HG02870 (cell line): ENCODE results near the gene FAM24B.
"Not testable (repeated sequence)": the region's sequence is repeated elsewhere in the genome, so short reads cannot be mapped to it uniquely, and the experiment has no call there.

Experiments
- ATAC-seq: cut with Tn5 transposase; IDR thresholded peaks from one replicate; pipeline ENCODE4 v1.9.1; 2021; ENCODE audit warnings: mild to moderate bottlenecking, moderate library complexity; ENCODE audit not compliant: unreplicated experiment

The FAM24B gene

DNA sequence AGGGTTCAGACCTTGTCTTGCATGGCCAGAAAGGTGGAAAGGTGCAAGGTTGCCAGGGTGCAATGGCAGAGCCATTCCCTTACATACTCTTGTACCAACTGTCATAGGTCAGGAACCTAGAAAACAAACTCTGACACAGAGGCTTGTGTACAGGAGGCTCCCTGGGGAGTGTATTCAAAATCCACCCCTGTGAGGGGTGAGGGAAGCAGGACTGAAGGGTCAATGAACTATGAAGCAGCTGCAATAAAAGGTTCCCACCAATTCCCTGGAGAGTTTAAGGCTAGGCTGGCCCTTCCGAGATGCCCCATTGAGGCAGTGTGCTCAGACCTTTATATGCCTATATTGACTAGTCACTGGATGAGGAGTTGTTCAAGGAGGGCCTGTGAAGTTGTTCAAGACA, 19.9 kb downstream of the FAM24B start:
- ATAC-seq = no peak

DNA sequence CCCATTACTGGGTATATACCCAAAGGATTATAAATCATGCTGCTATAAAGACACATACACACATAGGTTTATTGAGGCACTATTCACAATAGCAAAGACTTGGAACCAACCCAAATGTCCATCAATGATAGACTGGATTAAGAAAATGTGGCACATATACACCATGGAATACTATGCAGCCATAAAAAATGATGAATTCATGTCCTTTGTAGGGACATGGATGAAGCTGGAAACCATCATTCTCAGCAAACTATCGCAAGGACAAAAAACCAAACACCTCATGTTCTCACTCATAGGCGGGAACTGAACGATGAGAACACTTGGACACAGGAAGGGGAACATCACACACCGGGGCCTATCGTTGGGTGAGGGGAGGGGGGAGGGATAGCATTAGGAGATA, 21.3 kb downstream of the FAM24B start:
- ATAC-seq = not testable (repeated sequence)

DNA sequence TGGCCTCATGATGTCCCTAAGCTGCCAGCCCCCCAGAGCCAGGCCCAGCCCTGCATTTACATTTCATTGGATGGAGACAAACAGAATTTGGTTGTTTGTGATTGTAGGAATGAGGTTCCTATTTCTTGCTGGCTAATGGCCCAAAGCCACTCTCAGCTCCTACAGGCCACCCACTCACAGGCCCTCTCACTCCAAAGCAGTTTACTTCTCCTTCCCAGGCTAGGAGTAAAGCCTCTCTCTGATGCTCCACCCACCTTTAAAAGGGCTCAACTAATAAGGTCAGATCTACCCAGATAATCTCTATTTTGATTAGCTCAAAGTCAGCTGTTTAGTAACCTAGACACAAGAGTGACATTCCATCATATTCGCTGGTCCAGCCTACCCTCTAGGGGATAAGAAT, 22.5 kb downstream of the FAM24B start:
- no peak for ATAC-seq

DNA sequence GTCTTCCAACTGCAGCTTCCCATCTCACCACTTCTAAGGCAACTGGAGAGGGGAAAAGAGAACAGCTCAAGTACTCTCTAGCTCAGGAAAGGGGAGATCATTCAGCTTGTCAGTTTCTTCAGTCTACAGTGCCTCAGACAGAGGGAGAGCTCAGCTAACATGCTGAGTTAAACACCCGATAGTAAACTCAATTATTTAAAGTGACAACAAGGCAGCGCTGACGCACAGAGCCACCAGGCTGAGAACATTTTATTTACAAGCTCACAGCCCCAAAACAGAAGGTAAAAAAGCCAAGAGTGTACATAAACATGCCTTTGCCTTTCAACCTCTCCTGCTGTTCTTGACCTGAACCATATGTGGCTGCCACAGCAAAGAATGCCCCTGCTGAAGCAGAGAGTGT, 23.6 kb downstream of the FAM24B start:
- ATAC-seq = no peak

DNA sequence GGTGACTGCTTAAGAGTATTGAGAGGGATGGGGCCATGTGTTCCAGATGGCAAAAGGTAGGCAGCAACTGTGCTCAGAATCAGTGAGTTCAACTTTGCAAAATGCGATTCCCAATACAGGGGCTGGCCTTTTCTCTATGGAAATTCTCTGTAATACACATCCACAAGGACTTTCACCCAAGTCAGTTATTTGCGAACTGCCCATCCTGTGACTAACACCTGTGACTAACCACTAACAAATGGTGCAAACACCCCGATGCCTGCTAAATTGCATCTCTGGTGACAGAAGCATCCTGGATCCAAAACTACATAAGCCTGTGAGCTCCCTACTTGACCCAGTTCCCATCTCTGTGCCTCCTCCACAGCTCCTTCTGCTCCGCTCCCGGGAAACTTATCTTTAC, 24.7 kb downstream of the FAM24B start:
- no peak for ATAC-seq

DNA sequence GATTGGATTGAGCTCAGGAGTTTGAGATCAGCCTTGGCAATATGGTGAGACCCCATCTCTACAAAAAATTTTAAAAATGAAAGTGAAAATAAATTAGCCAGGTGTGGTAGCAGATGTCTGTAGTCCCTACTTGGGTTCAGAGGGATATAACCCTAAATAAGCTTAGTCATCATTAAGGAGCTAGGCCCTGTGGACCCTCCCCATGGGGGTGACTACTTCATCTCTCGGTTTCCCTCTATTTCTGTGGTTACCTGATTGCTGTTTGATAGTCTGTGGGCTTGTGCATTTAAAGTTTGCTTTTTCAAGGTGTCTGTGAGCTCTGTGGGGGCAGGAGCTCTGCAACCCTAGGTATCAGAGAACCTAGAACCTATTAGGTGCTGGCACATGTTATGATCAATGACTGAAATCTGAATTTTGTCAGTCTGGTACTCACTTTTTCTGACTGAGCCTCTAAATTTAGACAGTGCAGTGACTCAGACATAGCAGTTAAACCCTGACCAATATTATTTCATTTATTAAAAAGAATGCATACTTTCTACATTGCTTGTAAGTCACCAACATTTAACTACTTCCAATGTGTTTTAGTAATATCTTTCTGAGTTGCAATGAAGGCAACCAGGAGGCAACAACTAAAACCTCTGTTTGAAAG, 25.6 kb downstream of the FAM24B start:
- ATAC-seq = no peak

DNA sequence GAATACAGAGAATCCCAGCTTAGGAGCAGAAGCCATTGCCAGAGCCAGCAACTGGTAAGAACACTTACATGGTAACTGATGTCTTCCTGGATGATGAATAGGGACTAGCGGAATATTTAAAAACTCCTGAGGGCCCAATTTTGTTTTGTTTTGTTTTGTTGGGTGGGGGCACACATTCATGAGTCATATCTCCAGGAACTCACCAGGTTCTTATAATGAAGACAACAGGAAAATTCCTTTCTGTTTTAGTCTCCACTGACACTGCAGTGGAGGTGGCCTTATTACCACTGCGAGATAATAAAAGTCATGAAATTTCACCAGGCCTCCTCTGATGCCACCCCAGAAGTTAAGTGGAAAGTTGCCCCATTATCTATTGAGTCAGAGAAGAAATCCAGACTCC, 27.1 kb downstream of the FAM24B start:
- no peak for ATAC-seq

DNA sequence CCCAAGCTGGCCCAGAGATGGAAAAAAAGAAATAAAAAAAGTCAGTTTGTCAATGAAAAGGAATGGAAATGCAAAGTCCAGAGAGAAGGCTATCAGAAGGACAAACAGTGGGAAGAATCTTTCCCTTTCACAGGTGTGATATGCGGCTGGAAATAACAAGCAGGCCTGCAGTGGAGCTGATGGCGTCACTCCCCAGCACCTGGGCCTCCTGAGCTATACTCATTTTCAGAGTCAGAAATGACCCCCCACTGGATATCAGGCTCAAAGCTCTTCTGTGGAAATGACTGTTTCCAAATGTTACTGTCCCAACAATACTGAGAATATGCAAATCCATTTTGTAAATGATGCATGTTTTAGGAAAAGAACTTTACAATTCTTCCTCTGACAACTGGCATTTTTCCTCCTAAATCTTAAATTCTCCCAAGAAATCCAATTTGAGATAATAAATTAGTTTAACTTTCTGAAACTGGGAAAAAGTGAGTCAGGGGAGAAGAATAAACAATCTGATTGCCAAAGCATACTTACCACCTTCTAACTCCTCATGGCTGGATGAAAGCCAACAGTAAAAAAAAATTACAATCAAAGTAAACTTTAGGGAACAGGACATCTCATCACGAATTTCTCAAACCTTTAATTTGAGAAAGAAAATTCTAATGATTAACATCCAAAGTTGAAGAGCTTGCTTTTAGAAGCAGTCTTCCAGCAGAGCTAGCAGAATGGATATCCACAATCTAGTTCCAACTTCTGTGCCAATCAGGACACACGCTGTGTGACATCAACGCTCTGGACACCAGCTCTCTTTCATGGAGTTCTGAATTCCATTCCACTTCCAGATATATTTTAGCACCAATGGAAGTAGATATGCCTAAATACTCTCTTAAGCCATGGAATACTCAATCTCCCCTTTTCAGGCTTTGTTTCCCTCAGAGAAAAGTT, 28.4 kb downstream of the FAM24B start:
- ATAC-seq = no peak

DNA sequence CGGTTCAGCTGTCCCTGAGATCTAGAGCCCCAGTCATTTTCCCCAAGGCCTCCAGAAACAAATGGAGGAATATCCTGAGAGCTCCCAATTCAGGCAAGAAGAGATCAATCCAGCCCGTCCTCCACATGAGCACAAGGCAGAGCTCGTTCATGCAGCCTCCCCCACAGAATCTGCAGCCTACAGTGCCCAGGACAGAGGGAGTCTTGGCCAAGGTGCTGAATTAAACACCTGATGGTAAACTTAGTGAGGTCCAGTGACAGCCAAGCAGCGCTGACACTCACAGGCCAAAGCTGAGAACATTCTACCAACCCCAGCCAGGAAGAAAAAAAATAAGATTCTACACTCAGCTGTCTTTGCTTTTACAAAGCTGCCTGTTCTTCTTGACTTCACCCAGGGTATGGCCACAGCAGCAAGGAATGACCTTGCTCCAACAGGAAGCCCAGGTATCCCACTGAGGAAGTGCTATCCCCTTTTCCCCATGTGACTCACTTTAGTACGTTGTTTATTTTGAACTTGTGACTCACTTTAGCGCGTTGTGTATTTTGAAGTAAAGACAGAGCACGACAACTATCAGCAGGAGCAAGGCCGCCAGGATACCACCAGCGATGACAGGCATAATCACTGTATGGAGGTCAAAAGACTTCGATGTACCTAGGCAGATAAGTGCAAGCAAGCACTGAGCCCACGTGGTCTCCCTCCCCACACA, 29.3 kb downstream of the FAM24B start:
- ATAC-seq = no peak

DNA sequence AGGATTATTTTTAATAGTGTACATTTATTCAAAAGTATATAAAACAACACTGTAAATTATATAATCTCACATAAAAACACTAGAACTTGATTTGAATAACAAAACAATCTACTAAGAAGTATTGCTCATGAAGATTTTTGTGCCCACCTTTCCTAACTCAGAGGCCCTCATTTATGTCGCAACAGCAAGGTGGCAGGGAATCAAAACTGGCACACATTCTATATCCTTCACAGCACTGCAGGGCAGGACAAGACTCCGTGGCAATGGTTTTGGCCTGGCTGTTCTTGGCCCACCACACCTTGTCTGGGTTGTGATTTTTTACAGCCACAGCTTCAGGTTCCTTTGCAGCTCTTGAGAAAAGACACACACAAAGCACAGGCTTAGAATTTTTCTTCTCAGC, 30.3 kb downstream of the FAM24B start:
- no peak for ATAC-seq

DNA sequence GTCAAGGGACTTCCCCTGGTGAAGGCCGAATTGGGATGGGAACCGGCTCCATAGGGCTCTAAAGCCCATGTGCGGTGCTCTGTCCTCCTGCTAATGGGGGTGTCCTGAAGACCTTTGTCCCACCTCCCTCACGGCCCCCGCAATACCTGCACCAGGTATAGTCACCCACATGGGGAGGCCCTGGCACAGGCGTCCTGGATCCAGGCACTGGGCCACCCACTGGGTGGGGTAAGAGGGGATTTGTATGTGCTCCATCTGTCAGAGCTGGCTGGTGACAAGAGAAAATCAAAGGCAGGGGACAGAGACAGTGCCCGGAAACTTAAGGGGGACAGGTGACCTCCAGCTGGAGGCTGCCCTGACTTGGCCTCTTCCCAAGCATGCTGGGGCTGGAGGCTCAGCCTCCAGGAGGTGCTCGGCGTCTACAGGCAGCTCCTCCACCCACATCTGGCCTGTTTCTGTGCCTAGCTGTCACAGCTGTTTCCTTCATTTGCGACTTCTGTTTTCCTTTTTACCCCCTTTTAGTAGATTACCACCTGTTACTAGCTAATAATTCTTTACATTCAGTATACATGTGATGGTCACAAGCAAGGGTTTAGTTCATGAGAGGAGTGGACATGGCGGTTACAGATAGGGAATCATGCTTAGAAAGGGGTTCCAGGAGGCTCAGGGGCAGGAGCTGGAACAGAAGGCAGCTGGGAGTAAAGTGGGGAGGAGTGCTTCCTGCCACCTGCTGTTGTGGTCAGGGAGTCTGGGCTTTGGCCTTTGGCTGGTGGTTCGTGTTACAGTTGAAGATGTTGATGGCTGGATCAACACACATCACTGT, 31.4 kb downstream of the FAM24B start:
- no peak for ATAC-seq

DNA sequence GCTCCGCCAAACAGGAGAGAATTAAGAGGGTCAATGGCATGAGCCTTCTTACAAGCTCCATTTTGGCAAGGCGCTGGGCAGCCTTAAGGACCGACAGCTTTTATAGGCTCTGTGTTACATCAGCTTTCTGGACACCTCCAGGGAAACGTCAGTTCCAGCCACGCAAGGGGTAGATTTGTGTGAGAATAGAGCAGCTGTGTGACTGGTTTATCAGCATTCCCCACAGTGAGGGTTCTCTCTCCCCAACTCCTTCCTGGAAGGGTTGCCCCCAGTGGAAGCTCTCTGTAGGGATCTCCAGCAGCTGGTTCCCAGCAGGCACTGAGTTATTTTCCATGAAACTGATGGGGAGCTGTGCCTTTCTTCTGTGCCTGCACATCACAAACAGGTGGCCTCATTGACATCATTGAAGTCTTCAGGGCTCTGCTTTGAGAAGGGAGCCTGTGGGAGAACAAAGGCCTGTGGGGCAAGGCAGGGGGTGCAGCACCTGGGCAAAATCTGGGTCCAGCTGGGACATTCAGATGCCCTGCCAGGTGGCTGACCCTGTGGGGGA, 33.5 kb downstream of the FAM24B start, which contains the start of gene CUZD1:
Gene CUZD1 (minus strand): TSS at position 75 of the 550 bp plus-strand sequence. CDS start 14 bp downstream, at position 61.
- no peak for ATAC-seq

DNA sequence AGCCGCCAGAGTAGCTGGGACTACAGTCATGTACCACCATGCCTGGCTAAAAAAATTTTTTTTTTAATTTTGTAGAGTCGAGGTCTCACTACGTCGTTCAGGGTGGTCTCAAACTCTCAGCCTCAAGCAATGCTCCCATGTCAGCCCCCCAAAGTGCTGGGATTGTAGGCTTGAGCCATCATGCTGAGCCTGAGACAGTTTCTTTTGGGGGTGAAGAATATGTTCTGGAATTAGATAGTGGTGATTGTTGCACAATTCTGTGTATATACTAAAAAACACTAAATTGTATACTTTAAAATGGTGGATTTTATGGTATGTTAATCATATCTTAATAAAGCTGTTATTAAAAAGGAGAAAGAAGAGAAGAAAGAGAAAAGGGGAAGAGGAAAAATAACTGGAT, 35.2 kb downstream of the FAM24B start:
- ATAC-seq = no peak

DNA sequence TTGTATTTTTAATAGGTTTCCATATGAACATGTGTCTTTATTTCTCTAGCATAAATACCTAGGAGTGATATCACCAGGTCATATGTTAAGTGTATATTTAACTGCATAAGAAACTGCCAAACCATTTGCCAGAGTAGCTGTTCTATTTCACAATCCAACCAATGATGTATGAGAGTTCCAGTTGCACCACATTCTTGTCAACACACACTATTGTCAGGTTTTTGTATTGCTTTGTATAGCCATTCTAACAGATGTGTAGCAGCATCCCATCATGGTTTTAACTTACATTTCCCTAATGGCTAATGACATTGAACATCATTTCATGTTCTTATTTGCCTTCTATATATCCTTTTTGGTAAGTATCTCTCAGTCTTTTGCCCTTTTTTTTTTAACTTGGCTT, 37.8 kb downstream of the FAM24B start:
- ATAC-seq = no peak

DNA sequence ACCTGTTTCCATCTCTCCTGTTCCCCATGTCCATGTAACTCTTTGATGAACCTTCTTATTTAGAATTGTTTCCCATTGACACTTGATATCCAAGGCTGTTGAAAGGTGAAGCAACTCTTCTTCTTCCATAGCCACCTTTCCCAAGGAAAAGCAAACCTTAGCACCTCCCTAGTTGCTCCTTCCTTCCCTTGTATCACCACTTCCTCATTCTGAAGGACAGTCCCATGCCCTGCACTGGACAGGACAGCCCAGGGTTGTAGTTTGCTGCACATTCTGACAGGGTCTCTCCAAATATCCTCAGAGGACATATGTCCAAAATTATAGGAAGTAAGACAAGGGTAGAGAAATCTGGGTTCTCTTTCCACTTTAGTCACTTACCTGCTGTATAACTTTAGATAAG, 39.9 kb downstream of the FAM24B start:
- no peak for ATAC-seq

DNA sequence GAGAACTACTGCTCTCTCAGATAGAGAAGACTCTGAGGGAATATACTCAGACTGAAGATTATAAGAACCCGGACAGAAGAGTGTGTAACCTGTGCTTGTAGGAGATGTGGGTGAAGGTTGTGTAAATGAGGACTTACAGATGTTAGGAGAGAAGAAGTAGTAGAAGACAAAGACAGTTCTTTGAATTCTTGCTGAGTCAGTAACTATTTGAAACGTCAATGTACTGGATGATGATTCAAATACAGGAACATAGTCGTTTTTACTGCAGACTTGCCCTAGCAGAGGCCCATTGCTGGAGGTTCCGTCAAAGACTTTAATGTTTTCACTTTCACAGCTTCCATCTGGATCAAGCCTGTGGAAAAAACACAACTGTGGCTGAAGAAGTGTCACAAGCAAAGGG, 40.5 kb downstream of the FAM24B start:
- no peak for ATAC-seq

DNA sequence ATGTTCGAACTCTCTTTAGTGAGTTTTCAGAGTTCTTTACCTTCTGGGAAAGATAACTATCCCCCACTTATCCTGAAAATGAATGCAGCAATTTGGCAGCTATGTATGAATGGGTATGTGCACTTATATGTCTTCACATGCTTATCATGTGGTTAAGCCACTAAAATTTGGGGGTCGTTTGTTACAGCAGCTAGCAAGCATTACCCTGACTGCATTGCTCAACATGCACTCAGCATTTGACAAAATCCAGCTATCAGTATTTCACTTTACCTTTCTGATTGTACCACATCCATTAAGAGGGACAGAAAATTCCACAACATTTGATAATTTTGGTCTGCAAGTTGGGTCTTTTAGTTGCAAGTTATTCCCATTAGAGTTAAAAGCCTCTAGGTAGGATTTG, 43.5 kb downstream of the FAM24B start:
- ATAC-seq = no peak

DNA sequence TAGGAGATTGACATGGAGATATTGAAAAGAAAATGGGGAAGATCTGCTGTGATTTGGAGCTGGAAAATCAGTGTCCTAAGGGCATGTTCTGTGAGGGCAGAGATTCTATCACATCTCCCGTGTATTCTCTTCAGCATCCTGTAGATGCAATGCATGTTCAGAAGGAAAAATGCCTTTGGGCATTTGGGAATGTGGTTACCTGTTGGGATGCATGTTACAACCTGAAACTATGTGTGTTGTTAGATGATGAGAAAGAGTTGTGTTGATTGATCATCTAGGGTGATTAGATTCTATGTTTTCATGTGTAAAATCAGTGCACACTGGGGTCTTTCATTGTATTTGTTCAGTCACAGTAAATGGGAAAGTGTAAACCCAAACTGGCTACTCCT, 48.4 kb downstream of the FAM24B start:
- no peak for ATAC-seq

DNA sequence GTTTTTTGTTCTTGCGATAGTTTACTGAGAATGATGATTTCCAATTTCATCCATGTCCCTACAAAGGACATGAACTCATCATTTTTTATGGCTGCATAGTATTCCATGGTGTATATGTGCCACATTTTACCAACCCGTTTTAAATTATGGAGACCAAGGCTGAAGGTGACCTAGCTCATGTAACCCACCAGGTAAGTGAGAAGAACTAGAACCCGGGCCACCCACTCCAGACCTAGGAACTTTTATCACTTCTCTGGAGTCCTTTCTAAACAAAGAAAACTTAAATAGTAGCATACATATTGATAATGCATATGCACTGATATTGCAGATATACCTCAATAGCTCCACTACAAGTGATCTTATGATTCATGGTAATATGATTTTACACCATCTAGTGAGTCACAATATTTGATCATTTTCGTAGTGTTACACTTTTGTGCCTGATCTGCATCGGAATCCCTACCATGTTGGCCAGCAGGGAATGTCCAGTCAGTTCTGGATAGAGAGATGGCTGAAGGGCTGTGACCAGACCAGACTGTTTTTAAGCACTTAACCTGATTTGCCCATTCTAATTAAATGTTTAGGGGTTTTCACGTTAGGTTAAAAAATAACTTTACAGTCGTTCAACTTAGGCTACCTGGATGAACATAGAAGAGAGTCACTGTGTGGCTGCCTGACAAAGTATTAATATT, 49.0 kb downstream of the FAM24B start:
- no peak for ATAC-seq

DNA sequence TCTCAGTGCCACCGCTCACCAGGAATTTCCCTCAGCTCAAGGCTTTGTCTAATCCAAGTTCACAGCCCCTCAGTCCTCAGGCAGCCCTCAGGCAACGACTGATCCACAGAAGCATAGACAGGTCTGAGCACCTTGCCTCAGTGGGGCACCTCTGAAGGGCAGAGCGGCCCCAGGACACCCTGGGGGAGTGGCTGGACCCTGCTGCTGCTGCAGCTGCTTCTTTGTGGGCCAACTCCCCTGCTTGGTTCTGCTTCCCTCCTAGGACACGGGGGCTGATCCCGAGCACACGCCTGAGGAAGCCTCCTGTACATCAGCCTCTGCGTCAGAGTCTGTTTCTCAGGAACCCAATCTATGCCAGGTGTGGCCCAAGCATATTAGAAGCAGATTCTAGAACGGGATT, 49.9 kb downstream of the FAM24B start:
- no peak for ATAC-seq
